ENCODE results near the gene FGF21. TPM values are rescaled to one million over a fixed set of nuclear protein-coding genes. Genes with fewer than 3 reads are reported as not detected.

The FGF21 gene
- total and polyA plus RNA-seq, 10 of the 15 experiments (the other 5 are each of a cell fraction or from before 2014, with no cell fraction given): not detected

DNA sequence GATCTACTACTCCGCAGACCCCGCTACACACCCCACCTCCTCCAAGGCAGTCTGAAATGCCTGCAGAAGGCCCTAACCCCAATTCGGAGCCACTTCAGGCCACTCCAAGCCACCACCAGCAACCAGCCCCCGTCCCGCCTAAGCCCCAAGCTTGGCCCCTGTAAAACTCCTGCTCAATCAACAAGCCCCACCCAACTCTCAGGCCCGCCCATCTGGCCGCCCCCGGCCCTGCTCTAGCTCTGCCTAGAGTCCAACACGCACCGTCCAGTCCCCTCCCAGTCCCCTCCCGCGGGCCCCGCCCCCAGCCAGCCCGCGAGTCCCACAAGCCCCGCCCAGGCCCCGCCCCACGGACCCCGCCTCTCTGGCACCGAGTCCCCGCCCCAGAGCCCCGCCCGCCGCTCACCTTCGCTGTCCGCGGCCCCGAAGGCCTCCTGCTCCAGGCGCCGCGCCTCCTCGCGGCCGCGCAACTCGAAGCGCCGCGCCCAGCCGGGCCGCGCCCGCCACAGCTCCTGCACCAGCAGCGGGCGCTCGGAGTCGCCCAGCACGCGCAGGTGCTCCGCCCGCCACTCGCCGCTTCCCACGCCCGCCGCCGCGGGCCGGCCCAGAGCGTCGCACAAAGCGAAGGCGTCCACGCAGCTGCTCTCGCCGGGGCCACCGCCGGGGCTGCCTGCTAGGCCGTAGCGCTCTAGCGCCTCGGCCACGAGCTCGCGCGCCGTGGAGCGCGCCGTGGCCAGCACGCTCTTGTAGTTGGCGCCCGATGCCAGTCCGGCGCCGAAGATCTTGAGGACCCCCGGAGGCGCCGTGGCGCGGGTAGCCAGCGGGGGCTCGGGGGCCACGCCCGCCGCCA is 16.5 kb upstream of the FGF21 start:
- H3K4me3 ChIP-seq: peak overlapping the region; percentile 44
- H2AFZ ChIP-seq (ENCODE audit: control insufficient read depth, low read depth, low read length): peak overlapping the region; percentile 69
- no peak overlapping the region for H3K27ac ChIP-seq (ENCODE audit: control insufficient read depth, insufficient read depth)
- FAIRE-seq: no peak
- BruUV-seq (replicated peaks): no TSS peak
- ChIA-PET CTCF (interaction anchor here (0.5 to 1.3 kb wide), 7 partner anchors 44 to 231 kb away, joined by 3 read pairs; no protein-coding TSS in a partner anchor), POLR2A (no interaction called here), RAD21 (ENCODE audit: unreplicated experiment) (interaction anchor here (0.9 to 1.5 kb wide), 2 partner anchors 49 to 93 kb away, joined by 3 read pairs; partner anchors contain the start of gene CA11), SMC1A (ENCODE audit: uncharacterized antibody, unreplicated experiment) (interaction anchor here (1.1 kb wide), 1 partner anchor 18 kb away, joined by 3 read pairs; no protein-coding TSS in a partner anchor)
- H3K79me2 ChIP-seq (ENCODE audit: control insufficient read depth, insufficient read depth, low read length): no peaks in the 10 kb centered on the region
- H3K4me1 ChIP-seq (ENCODE audit: control insufficient read depth, insufficient read depth, low read length): peaks cover 5% of the 10 kb centered on the region
- H3K27me3 ChIP-seq (replicated peaks in 1 of 2; ENCODE audit: control insufficient read depth in 2 of 2, insufficient read depth in 2 of 2, low read length in 1 of 2): peaks cover 6 to 9% of the 10 kb centered on the region in 2 experiments; a peak in 3 of 4 replicates
- no peaks in the 10 kb centered on the region for H4K20me1 ChIP-seq (ENCODE audit: control insufficient read depth, insufficient read depth)
- 7% methylated on average over 47 of the region's 96 CpGs for WGBS (ENCODE audit: insufficient coverage, insufficient replicate concordance, low lambda C conversion rate, missing lambda C conversion rate)
- H3K9ac ChIP-seq (ENCODE audit: control insufficient read depth, insufficient read depth, low read length): no peak overlapping the region
- peak overlapping the region; percentile 75 for H3K4me2 ChIP-seq (ENCODE audit: control insufficient read depth, insufficient read depth)
- in situ Hi-C loops (cut with MboI): no loop called here
- intact Hi-C loops (cut with micrococcal nuclease; ENCODE audit: unreplicated experiment): no loop called here
- no peaks in the 10 kb centered on the region; the same call in 2 of the 3 replicates for H3K9me3 ChIP-seq (replicated peaks; ENCODE audit: control insufficient read depth, insufficient read depth, low read length)
- peak; percentile 96 for ATAC-seq
- DNase-seq (ENCODE audit: low read depth, low spot score): peak; percentile 11
- H3K36me3 ChIP-seq (ENCODE audit: control insufficient read depth in 2 of 2, insufficient read depth in 2 of 2, low read length in 1 of 2): no peaks in the 10 kb centered on the region
- 0 out of 2 replicates have a peak, but pooled peaks have one; percentile 41 for TF ChIP-seq YY1 (IDR thresholded peaks at IDR 0.05; ENCODE audit: low read depth, low read length)
- peak; percentile 54 for TF ChIP-seq IKZF1 (conservative IDR thresholded peaks at IDR 0.05)
- TF ChIP-seq EGR1 (IDR thresholded peaks at IDR 0.05; ENCODE audit: borderline replicate concordance in 1 of 2, low read depth in 2 of 2, low read length in 2 of 2): peak in 1 of 2 experiments; percentile 11; a peak in 1 of 3 replicates
- TF ChIP-seq TCF12 (IDR thresholded peaks at IDR 0.05; ENCODE audit: low read depth, low read length): peak; percentile 53; the same call in 1 of the 2 replicates
- TF ChIP-seq, protein P1, sequence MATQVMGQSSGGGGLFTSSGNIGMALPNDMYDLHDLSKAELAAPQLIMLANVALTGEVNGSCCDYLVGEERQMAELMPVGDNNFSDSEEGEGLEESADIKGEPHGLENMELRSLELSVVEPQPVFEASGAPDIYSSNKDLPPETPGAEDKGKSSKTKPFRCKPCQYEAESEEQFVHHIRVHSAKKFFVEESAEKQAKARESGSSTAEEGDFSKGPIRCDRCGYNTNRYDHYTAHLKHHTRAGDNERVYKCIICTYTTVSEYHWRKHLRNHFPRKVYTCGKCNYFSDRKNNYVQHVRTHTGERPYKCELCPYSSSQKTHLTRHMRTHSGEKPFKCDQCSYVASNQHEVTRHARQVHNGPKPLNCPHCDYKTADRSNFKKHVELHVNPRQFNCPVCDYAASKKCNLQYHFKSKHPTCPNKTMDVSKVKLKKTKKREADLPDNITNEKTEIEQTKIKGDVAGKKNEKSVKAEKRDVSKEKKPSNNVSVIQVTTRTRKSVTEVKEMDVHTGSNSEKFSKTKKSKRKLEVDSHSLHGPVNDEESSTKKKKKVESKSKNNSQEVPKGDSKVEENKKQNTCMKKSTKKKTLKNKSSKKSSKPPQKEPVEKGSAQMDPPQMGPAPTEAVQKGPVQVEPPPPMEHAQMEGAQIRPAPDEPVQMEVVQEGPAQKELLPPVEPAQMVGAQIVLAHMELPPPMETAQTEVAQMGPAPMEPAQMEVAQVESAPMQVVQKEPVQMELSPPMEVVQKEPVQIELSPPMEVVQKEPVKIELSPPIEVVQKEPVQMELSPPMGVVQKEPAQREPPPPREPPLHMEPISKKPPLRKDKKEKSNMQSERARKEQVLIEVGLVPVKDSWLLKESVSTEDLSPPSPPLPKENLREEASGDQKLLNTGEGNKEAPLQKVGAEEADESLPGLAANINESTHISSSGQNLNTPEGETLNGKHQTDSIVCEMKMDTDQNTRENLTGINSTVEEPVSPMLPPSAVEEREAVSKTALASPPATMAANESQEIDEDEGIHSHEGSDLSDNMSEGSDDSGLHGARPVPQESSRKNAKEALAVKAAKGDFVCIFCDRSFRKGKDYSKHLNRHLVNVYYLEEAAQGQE (IDR thresholded peaks at IDR 0.05; ENCODE audit: low read depth, low read length): no peak
- TF ChIP-seq SRF (IDR thresholded peaks at IDR 0.05; ENCODE audit: low read depth in 2 of 2, low read length in 2 of 2): 0 out of 4 replicates have a peak, but pooled peaks of 1 of the 2 experiments have one; percentile 6
- TF ChIP-seq BHLHE40 (IDR thresholded peaks at IDR 0.05; ENCODE audit: borderline replicate concordance in 1 of 2, low read depth in 2 of 2, low read length in 1 of 2): peak in 1 of 2 experiments; percentile 77; a peak in 2 of 4 replicates
- 0 out of 2 replicates have a peak, but pooled peaks have one; percentile 23 for TF ChIP-seq SMC3 (IDR thresholded peaks at IDR 0.05; ENCODE audit: borderline replicate concordance, low read length)
- no peak for TF ChIP-seq MTA3 (IDR thresholded peaks at IDR 0.05; ENCODE audit: borderline replicate concordance, low read length)
- TF ChIP-seq LARP7 (IDR thresholded peaks at IDR 0.05): peak; percentile 70
- TF ChIP-seq, protein P2, sequence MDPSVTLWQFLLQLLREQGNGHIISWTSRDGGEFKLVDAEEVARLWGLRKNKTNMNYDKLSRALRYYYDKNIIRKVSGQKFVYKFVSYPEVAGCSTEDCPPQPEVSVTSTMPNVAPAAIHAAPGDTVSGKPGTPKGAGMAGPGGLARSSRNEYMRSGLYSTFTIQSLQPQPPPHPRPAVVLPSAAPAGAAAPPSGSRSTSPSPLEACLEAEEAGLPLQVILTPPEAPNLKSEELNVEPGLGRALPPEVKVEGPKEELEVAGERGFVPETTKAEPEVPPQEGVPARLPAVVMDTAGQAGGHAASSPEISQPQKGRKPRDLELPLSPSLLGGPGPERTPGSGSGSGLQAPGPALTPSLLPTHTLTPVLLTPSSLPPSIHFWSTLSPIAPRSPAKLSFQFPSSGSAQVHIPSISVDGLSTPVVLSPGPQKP (IDR thresholded peaks at IDR 0.05; ENCODE audit: low read depth, low read length): no peak
- TF ChIP-seq, protein P3, sequence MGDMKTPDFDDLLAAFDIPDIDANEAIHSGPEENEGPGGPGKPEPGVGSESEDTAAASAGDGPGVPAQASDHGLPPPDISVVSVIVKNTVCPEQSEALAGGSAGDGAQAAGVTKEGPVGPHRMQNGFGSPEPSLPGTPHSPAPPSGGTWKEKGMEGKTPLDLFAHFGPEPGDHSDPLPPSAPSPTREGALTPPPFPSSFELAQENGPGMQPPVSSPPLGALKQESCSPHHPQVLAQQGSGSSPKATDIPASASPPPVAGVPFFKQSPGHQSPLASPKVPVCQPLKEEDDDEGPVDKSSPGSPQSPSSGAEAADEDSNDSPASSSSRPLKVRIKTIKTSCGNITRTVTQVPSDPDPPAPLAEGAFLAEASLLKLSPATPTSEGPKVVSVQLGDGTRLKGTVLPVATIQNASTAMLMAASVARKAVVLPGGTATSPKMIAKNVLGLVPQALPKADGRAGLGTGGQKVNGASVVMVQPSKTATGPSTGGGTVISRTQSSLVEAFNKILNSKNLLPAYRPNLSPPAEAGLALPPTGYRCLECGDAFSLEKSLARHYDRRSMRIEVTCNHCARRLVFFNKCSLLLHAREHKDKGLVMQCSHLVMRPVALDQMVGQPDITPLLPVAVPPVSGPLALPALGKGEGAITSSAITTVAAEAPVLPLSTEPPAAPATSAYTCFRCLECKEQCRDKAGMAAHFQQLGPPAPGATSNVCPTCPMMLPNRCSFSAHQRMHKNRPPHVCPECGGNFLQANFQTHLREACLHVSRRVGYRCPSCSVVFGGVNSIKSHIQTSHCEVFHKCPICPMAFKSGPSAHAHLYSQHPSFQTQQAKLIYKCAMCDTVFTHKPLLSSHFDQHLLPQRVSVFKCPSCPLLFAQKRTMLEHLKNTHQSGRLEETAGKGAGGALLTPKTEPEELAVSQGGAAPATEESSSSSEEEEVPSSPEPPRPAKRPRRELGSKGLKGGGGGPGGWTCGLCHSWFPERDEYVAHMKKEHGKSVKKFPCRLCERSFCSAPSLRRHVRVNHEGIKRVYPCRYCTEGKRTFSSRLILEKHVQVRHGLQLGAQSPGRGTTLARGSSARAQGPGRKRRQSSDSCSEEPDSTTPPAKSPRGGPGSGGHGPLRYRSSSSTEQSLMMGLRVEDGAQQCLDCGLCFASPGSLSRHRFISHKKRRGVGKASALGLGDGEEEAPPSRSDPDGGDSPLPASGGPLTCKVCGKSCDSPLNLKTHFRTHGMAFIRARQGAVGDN (IDR thresholded peaks at IDR 0.05): peak; percentile 51

Measured in GM12878 (cell line).